ENCODE measurements around the gene SPATA13.

SPATA13 gene

DNA sequence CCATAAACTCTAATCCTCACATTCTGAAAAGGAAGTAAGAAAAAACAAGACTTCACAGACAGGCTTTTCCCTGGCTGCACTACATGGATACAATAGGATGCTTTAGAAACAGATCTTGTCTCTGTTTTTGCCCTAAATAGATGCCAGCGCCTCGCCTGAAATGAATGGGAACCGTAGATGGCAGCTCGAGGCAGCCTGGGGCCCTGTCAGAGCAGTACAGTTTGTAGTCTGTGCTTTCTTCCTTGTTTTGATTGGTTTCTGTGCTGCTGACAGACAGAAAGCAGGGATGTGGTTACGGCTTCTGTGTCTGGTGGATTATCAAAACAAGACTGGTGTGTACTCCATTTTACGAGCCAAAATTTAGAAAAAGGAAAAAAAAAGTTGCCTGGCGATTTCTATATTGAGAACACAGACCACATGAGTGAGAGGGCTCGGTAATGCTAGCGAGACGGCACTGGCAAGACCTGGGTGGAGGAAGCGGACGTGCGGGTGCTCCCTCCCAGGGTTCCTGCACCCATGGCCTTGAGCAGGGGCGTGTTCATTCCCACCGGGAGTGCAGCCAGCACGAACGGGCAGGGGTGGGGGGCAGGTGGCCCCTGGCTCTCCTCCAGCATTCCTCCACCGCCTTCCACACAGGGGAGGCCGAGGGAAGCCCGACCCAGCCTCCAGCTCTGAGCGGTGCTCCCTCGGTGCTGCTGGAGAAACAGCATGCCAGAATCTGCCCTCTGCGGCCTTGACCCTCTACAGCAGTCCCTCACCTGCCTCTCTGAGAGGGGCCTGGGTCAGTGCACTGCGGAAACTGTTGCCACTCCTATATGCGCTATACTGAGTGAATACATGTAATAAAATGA is 111.3 kb downstream of the SPATA13 start:
- Histone ChIP-seq H3K36me3 (ENCODE audit: control insufficient read depth, insufficient read depth, low read length) (no peaks in the 10 kb centered on the region), H3K27ac (ENCODE audit: insufficient read depth, low read length, poor library complexity, severe bottlenecking) (peak overlapping the region; percentile 96), H3K4me3 (ENCODE audit: insufficient read depth, low read depth, low read length, poor library complexity, severe bottlenecking) (peak overlapping the region; percentile 52), H3K9me3 (ENCODE audit: control insufficient read depth, low read length) (no peaks in the 10 kb centered on the region), H3K4me1 (ENCODE audit: control insufficient read depth, insufficient read depth, low read length, poor library complexity, severe bottlenecking) (peaks cover 69% of the 10 kb centered on the region), H3K27me3 (replicated peaks; ENCODE audit: control insufficient read depth, insufficient read depth, low read length, poor library complexity, severe bottlenecking) (no peaks in the 10 kb centered on the region)
- peak; percentile 54 to 63 (median 61) for DNase-seq

DNA sequence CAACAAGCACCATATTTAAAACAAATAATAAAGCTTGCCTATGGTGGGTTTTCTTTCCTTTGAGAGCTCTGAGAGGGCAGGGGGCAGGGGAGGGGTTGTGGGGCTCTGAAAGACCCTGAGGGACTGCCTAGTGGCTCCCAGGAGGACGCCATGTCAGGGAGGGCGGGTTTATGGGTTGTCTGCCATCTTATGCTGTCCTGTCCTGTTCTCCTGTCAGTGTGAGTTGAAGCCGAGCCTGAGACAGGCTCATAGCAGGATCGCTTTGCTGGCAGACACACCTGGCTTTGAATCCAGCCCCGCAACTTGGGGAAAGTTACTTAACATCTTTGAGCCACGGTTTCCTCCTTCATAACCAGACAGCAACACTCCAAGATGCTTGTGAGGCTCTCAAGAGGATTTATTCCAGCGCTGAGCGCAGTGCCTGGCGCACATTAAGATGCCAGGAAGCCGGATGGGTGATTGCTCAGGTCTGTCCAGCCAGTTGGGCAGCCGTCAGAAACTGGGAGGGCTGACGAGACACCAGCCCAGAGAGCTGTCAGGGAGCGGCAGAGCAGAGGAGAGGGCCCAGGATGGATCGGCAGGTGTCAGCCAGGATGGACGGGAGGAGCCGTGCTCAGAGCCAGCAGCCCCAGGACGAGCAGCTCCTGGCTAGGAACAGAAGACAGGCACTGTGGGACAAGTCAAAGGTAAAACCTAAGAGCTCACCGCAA is 112.1 kb downstream of the SPATA13 start:
- peaks cover 68% of the 10 kb centered on the region for H3K4me1 ChIP-seq (ENCODE audit: control insufficient read depth, insufficient read depth, low read length, poor library complexity, severe bottlenecking)
- H3K9me3 ChIP-seq (ENCODE audit: control insufficient read depth, low read length), result no peaks in the 10 kb centered on the region
- no peak for DNase-seq
- peak overlapping the region; percentile 96 for H3K27ac ChIP-seq (ENCODE audit: insufficient read depth, low read length, poor library complexity, severe bottlenecking)
- no peaks in the 10 kb centered on the region for H3K27me3 ChIP-seq (replicated peaks; ENCODE audit: control insufficient read depth, insufficient read depth, low read length, poor library complexity, severe bottlenecking)
- H3K4me3 ChIP-seq (ENCODE audit: insufficient read depth, low read depth, low read length, poor library complexity, severe bottlenecking), result peak overlapping the region; percentile 39
- H3K36me3 ChIP-seq (ENCODE audit: control insufficient read depth, insufficient read depth, low read length), result no peaks in the 10 kb centered on the region

DNA sequence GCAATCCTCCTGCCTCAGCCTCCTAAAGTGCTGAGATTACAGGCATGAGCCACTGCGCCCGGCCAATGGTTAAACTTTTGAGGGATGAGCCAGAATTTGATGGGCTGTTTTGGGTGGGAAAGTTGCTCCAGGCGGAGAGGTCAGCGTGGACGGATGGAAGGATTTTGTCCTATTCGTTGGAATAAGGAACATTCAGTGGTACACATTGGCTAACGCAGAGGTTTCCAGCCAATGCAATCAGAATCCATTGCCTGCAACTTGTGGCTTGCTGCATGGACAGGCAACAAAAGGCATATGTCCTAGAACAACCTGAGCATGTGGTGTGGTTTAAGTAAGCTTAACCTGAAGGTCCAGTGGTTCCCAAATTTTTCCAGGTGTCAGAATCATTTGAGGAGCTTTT is 113.4 kb downstream of the SPATA13 start:
- no peak for DNase-seq
- Histone ChIP-seq H3K27me3 (replicated peaks; ENCODE audit: control insufficient read depth, insufficient read depth, low read length, poor library complexity, severe bottlenecking) (no peaks in the 10 kb centered on the region), H3K27ac (ENCODE audit: insufficient read depth, low read length, poor library complexity, severe bottlenecking) (peak overlapping the region; percentile 96), H3K4me1 (ENCODE audit: control insufficient read depth, insufficient read depth, low read length, poor library complexity, severe bottlenecking) (peaks cover 68% of the 10 kb centered on the region), H3K36me3 (ENCODE audit: control insufficient read depth, insufficient read depth, low read length) (no peaks in the 10 kb centered on the region), H3K4me3 (ENCODE audit: insufficient read depth, low read depth, low read length, poor library complexity, severe bottlenecking) (no peak overlapping the region), H3K9me3 (ENCODE audit: control insufficient read depth, low read length) (no peaks in the 10 kb centered on the region)

DNA sequence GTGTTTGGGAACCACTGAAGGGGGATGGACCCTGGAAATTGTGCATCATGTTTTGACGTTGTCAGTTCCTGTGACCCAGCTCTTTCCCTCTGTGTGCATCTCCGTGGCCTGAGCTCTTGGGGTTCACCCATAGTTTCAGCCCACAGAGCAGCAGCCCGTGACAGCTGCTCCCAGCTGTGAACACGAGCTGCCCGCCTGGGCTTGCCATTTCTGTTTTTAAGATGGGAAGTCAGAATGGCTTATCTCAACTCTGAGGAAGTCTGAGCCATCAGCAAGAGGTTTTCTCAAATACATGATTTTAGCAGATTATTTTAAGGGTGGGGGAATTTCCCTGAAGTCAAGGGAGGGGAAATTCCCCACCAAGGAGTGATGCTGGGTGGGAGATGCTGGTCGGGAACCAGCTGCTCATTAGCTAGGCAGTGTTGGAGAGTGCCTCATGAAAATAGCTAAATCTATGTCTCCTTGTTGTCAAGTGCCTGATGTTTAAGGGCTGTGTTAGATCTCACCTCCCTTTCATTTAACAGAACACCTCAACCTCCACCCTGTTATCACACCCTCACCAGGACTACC is 114.0 kb downstream of the SPATA13 start:
- Histone ChIP-seq H3K9me3 (ENCODE audit: control insufficient read depth, low read length) (no peaks in the 10 kb centered on the region), H3K27me3 (replicated peaks; ENCODE audit: control insufficient read depth, insufficient read depth, low read length, poor library complexity, severe bottlenecking) (no peaks in the 10 kb centered on the region), H3K4me1 (ENCODE audit: control insufficient read depth, insufficient read depth, low read length, poor library complexity, severe bottlenecking) (peaks cover 72% of the 10 kb centered on the region), H3K4me3 (ENCODE audit: insufficient read depth, low read depth, low read length, poor library complexity, severe bottlenecking) (peak overlapping the region; percentile 35), H3K27ac (ENCODE audit: insufficient read depth, low read length, poor library complexity, severe bottlenecking) (peak overlapping the region; percentile 96), H3K36me3 (ENCODE audit: control insufficient read depth, insufficient read depth, low read length) (peaks cover under 1% of the 10 kb centered on the region)
- peak; percentile 61 to 66 (median 63) for DNase-seq

DNA sequence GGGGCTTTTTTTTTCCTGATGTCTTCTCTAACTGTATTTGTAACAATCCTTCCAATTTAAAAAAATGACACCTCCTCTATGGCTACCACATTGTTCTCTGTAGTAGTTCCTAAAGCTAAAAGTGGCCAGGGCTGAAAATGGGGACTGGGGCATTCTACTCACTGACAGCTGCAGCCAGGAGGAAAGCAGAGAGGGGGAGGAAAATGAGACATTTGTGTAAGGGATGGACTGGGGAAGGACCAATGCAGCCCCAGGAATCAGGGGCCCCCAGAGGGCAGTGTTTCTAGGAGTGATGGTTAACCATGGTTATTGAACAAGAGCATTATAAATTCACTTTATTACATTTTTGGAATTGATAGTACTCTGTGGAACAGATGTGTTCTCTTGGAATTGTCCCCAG is 114.5 kb downstream of the SPATA13 start:
- peaks cover 3% of the 10 kb centered on the region for H3K36me3 ChIP-seq (ENCODE audit: control insufficient read depth, insufficient read depth, low read length)
- no peak for DNase-seq
- peaks cover 74% of the 10 kb centered on the region for H3K4me1 ChIP-seq (ENCODE audit: control insufficient read depth, insufficient read depth, low read length, poor library complexity, severe bottlenecking)
- H3K27me3 ChIP-seq (replicated peaks; ENCODE audit: control insufficient read depth, insufficient read depth, low read length, poor library complexity, severe bottlenecking), result no peaks in the 10 kb centered on the region
- H3K9me3 ChIP-seq (ENCODE audit: control insufficient read depth, low read length), result no peaks in the 10 kb centered on the region
- peak overlapping the region; percentile 96 for H3K27ac ChIP-seq (ENCODE audit: insufficient read depth, low read length, poor library complexity, severe bottlenecking)
- H3K4me3 ChIP-seq (ENCODE audit: insufficient read depth, low read depth, low read length, poor library complexity, severe bottlenecking), result peak overlapping the region; percentile 35

DNA sequence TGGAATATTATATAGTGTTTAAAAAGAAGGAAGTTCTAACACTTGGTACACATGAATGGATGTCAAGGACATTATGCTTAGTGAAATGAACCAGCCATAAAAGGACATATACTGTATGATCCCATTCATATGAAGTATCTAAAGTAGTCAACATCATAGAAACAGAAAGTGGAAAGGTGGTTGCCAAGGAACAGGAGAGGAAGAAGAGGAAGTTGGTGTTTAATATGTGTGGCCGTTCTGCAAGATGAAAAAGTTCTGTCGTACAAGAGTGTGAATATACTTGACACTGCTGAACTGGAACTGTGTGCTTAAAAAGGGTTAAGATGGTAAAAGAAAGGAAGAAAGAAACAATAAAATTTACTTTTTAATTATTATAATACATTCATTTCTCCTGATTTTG is 115.8 kb downstream of the SPATA13 start:
- DNase-seq, result no peak
- Histone ChIP-seq H3K36me3 (ENCODE audit: control insufficient read depth, insufficient read depth, low read length) (peaks cover 4% of the 10 kb centered on the region), H3K4me1 (ENCODE audit: control insufficient read depth, insufficient read depth, low read length, poor library complexity, severe bottlenecking) (peaks cover 77% of the 10 kb centered on the region), H3K4me3 (ENCODE audit: insufficient read depth, low read depth, low read length, poor library complexity, severe bottlenecking) (no peak overlapping the region), H3K9me3 (ENCODE audit: control insufficient read depth, low read length) (no peaks in the 10 kb centered on the region), H3K27ac (ENCODE audit: insufficient read depth, low read length, poor library complexity, severe bottlenecking) (peak overlapping the region; percentile 96), H3K27me3 (replicated peaks; ENCODE audit: control insufficient read depth, insufficient read depth, low read length, poor library complexity, severe bottlenecking) (no peaks in the 10 kb centered on the region)

DNA sequence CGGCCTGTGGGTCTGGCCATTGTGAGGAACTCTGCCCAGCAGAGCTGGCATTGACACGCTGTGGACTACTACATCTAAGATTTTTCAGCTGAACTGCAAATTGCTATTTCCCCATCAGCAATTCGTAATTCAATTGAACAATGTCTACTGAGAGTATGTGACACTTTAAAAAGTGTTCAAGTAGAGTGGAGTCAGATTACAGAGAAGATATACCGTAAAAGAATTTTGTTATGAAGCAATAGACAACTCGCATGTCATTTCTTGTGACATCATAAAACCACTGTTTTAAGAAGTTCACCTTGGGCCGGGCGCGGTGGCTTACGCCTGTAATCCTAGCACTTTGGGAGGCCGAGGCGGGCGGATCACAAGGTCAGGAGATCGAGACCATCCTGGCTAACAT is 116.3 kb downstream of the SPATA13 start:
- H3K9me3 ChIP-seq (ENCODE audit: control insufficient read depth, low read length), result no peaks in the 10 kb centered on the region
- H3K27ac ChIP-seq (ENCODE audit: insufficient read depth, low read length, poor library complexity, severe bottlenecking), result peak overlapping the region; percentile 96
- H3K4me3 ChIP-seq (ENCODE audit: insufficient read depth, low read depth, low read length, poor library complexity, severe bottlenecking), result no peak overlapping the region
- H3K4me1 ChIP-seq (ENCODE audit: control insufficient read depth, insufficient read depth, low read length, poor library complexity, severe bottlenecking), result peaks cover 76% of the 10 kb centered on the region
- H3K36me3 ChIP-seq (ENCODE audit: control insufficient read depth, insufficient read depth, low read length), result peaks cover 10% of the 10 kb centered on the region
- no peak for DNase-seq
- no peaks in the 10 kb centered on the region for H3K27me3 ChIP-seq (replicated peaks; ENCODE audit: control insufficient read depth, insufficient read depth, low read length, poor library complexity, severe bottlenecking)

DNA sequence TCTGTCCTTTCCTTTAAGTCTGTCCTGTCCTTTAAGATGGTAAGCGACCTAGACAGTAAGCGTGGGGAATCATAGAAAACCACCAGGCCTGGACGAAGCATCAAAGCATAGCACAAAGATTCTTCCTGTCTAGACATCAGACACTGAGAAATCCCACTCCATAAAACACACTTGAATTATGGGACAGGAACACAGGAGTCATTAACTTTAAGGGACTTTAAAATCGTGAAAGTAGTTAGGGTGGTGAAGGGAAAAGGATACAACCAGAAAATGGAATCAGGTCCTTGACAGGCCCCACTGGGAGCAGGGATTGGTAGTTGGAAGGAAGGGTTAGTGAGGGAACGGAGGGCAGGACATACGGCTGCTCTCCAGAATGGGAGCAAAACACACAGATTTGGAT is 117.2 kb downstream of the SPATA13 start:
- DNase-seq, result no peak
- Histone ChIP-seq H3K27ac (ENCODE audit: insufficient read depth, low read length, poor library complexity, severe bottlenecking) (no peak overlapping the region), H3K9me3 (ENCODE audit: control insufficient read depth, low read length) (no peaks in the 10 kb centered on the region)

DNA sequence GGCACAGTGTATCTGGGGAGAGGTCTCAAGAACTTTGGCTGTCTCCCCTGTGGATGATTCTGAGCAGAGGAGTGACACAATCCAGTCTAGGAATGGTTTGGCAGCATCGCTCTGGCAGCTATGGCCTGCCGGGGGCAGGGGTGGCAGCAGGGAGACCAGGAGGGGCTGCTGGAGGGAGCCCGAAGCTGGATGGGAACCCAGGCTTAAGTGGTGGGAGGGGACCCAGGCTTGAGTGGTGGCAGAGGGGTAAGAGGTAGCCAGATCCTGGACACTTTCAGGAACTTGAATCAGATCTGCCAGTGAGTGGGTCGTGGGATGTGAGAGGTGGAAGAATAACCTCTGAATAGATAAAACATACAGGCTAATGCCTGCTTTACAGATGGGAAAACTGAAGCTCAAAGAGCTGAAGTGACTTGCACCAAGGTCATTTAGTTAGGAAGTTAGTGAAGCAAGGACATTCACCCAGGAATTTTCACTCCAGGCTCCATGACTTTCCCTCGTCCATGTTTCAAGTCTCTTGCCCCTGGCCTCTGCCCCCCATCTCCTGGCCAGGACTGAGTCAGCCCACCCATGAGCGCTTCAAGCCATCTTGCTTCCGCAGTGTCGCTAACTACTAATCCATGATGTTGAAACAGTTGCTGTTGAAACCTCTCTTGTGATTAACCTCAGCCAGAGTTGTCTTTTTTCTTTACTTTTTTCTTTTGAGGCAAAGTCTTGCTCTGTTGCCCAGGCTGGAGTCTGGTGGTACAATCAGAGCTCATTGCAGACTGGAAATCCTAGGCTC is 119.0 kb downstream of the SPATA13 start:
- Histone ChIP-seq H3K4me3 (ENCODE audit: insufficient read depth, low read depth, low read length, poor library complexity, severe bottlenecking) (no peak overlapping the region), H3K9me3 (ENCODE audit: control insufficient read depth, low read length) (no peaks in the 10 kb centered on the region), H3K4me1 (ENCODE audit: control insufficient read depth, insufficient read depth, low read length, poor library complexity, severe bottlenecking) (peaks cover 50% of the 10 kb centered on the region), H3K36me3 (ENCODE audit: control insufficient read depth, insufficient read depth, low read length) (peaks cover 29% of the 10 kb centered on the region), H3K27me3 (replicated peaks; ENCODE audit: control insufficient read depth, insufficient read depth, low read length, poor library complexity, severe bottlenecking) (no peaks in the 10 kb centered on the region), H3K27ac (ENCODE audit: insufficient read depth, low read length, poor library complexity, severe bottlenecking) (peak overlapping the region; percentile 19)
- no peak for DNase-seq

More for the DNA sequence above, 117.2 kb downstream of the SPATA13 start:
- H3K4me3 ChIP-seq (ENCODE audit: insufficient read depth, low read depth, low read length, poor library complexity, severe bottlenecking), result no peak overlapping the region
- H3K36me3 ChIP-seq (ENCODE audit: control insufficient read depth, insufficient read depth, low read length), result peaks cover 17% of the 10 kb centered on the region
- H3K27me3 ChIP-seq (replicated peaks; ENCODE audit: control insufficient read depth, insufficient read depth, low read length, poor library complexity, severe bottlenecking), result no peaks in the 10 kb centered on the region
- peaks cover 67% of the 10 kb centered on the region for H3K4me1 ChIP-seq (ENCODE audit: control insufficient read depth, insufficient read depth, low read length, poor library complexity, severe bottlenecking)
